Neuronal stem cell (in vitro differentiated cells): ENCODE measurements around the gene PRB4.

ENCODE experiments used
- DNase-seq: peaks from one replicate; pipeline ENCODE4 v3.0.0-alpha.2; 2013; ENCODE audit warnings: low spot score
- H2AFZ ChIP-seq: one replicate; pipeline ENCODE4 v1.6.1; 2013; ENCODE audit warnings: mild to moderate bottlenecking, low read length, inconsistent platforms
- H2AK5ac ChIP-seq: 2 replicates; pipeline ENCODE4 v1.6.1; 2013; ENCODE audit warnings: low read depth, mild to moderate bottlenecking, inconsistent platforms, low read length, moderate library complexity, mixed read lengths
- H2BK120ac ChIP-seq: 2 replicates; pipeline ENCODE4 v1.6.1; 2013; ENCODE audit warnings: low read depth, mild to moderate bottlenecking, inconsistent platforms, low read length, moderate library complexity, mixed read lengths
- H2BK12ac ChIP-seq: one replicate; pipeline ENCODE4 v1.6.1; 2013; ENCODE audit warnings: low read length, inconsistent platforms
- H2BK15ac ChIP-seq: 2 replicates; pipeline ENCODE4 v1.6.1; 2013; ENCODE audit warnings: mild to moderate bottlenecking, low read length, inconsistent platforms, mixed read lengths
- H2BK5ac ChIP-seq: one replicate; pipeline ENCODE4 v1.6.1; 2013; ENCODE audit warnings: inconsistent platforms, mild to moderate bottlenecking, low read length, moderate library complexity
- H3K14ac ChIP-seq: one replicate; pipeline ENCODE4 v1.6.1; 2013; ENCODE audit warnings: low read length, inconsistent platforms
- H3K18ac ChIP-seq: 2 replicates; pipeline ENCODE4 v1.6.1; 2013; ENCODE audit warnings: low read length, inconsistent platforms
- H3K23ac ChIP-seq: 2 replicates; pipeline ENCODE4 v1.6.1; 2013; ENCODE audit warnings: low read depth, mild to moderate bottlenecking, mixed read lengths, low read length, inconsistent platforms; ENCODE audit not compliant: poor library complexity
- H3K27ac ChIP-seq: replicated peaks from 3 replicates; pipeline ENCODE4 v1.5.1; 2013; ENCODE audit warnings: low read length, inconsistent platforms
- H3K27me3 ChIP-seq, 3 experiments: 2 replicates each; pipeline ENCODE4 v1.6.1; 2013; ENCODE audit warnings: low read length in 3 of 3, mild to moderate bottlenecking in 2 of 3, inconsistent platforms in 1 of 3, low read depth in 1 of 3, mixed read lengths in 1 of 3, moderate library complexity in 1 of 3; ENCODE audit not compliant: control insufficient read depth in 3 of 3, insufficient read depth in 3 of 3
- H3K36me3 ChIP-seq, 2 donors: replicated peaks in 1 of 2; 2 replicates each; pipeline ENCODE4 v1.6.1; 2013; ENCODE audit warnings: low read length in 2 of 2; ENCODE audit not compliant: control insufficient read depth in 2 of 2, insufficient read depth in 2 of 2
- H3K4ac ChIP-seq: 2 replicates; pipeline ENCODE4 v1.6.1; 2013; ENCODE audit warnings: inconsistent platforms, mild to moderate bottlenecking, low read length, moderate library complexity
- H3K4me1 ChIP-seq, 2 donors: 1 replicate in 1 of 2; 2 replicates in 1 of 2; pipeline ENCODE4 v1.6.1; 2013; ENCODE audit warnings: low read length in 2 of 2, low read depth in 1 of 2; ENCODE audit not compliant: control insufficient read depth in 2 of 2, insufficient read depth in 1 of 2
- H3K4me2 ChIP-seq: one replicate; pipeline ENCODE4 v1.6.1; 2013; ENCODE audit warnings: mild to moderate bottlenecking, low read length, inconsistent platforms; ENCODE audit not compliant: insufficient read depth, poor library complexity, severe bottlenecking
- H3K4me3 ChIP-seq, 2 donors: 2 replicates each; pipeline ENCODE4 v1.5.1; 2013; ENCODE audit warnings: low read length in 2 of 2, mild to moderate bottlenecking in 2 of 2, inconsistent platforms in 1 of 2, moderate library complexity in 1 of 2
- H3K79me1 ChIP-seq: one replicate; pipeline ENCODE4 v1.6.1; 2013; ENCODE audit warnings: low read depth, mild to moderate bottlenecking, inconsistent platforms, low read length, moderate library complexity
- H3K9ac ChIP-seq: one replicate; pipeline ENCODE4 v1.6.1; 2013; ENCODE audit warnings: mild to moderate bottlenecking, low read depth, low read length, inconsistent platforms; ENCODE audit not compliant: poor library complexity
- H3K9me3 ChIP-seq, 2 donors: replicated peaks in 1 of 2; 2 replicates each; pipeline versions ENCODE3 to v1.6.1; 2013; ENCODE audit warnings: low read length in 2 of 2, mild to moderate bottlenecking in 2 of 2, inconsistent platforms in 1 of 2, low read depth in 1 of 2, mixed read lengths in 1 of 2, moderate library complexity in 1 of 2; ENCODE audit not compliant: control insufficient read depth in 2 of 2, insufficient read depth in 1 of 2
- H4K8ac ChIP-seq: one replicate; pipeline ENCODE4 v1.6.1; 2013; ENCODE audit warnings: low read depth, mild to moderate bottlenecking, inconsistent platforms, low read length, moderate library complexity
- H4K91ac ChIP-seq: one replicate; pipeline ENCODE4 v1.6.1; 2013; ENCODE audit warnings: low read length, low read depth, mild to moderate bottlenecking, inconsistent platforms; ENCODE audit not compliant: poor library complexity
- WGBS, 2 donors: extraction: QIAGEN DNeasy Blood & Tissue Kit; methylation state at CpG; one replicate each; pipeline ENCODE4 v1.1.7; 2013; ENCODE audit warnings: missing lambda C conversion rate in 2 of 2, mixed read lengths in 1 of 2; ENCODE audit not compliant: insufficient read length in 2 of 2, insufficient replicate concordance in 1 of 2; ENCODE audit errors: extremely low coverage in 2 of 2; 5-methylcytosine and 5-hydroxymethylcytosine counted together

PRB4 gene

DNA sequence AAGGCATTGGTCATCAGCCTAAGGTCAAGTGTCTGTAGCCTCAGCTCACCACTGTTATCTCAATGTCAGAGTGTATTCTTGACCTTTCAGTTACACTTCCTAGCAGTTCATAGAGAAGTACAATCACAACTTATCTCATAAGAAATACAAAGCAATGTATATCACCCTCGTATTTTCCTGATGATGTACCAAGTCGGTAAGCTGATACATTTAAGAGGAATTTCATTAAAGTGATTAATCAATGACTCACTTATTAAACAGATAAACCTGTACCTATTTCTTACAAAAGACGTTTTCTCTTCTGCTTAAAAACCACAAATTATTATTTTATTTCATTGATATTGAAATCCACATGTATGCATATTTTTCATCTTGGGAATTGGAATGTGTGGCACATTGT, 36.8 kb downstream of the PRB4 start:
- Histone ChIP-seq H3K27ac (no peak overlapping the region), H2AFZ (no peak overlapping the region), H3K9ac (no peak overlapping the region), H3K4me1 (no peaks in the 10 kb centered on the region), H4K8ac (no peak overlapping the region), H3K4me3 (no peak overlapping the region), H3K9me3 (no peaks in the 10 kb centered on the region), H3K27me3 (no peaks in the 10 kb centered on the region), H3K79me1 (no peaks in the 10 kb centered on the region), H3K23ac (no peak overlapping the region), H3K4ac (no peak overlapping the region), H3K18ac (no peak overlapping the region), H3K4me2 (no peak overlapping the region), H4K91ac (no peak overlapping the region), H3K36me3 (no peaks in the 10 kb centered on the region), H2BK5ac (no peak overlapping the region), H2BK120ac (no peak overlapping the region), H2BK15ac (no peak overlapping the region), H3K14ac (no peak overlapping the region), H2BK12ac (no peak overlapping the region), H2AK5ac (no peak overlapping the region)
- WGBS, 2 donors = no CpG with 5 or more reads among the region's 3 CpGs
- no peak for DNase-seq

DNA sequence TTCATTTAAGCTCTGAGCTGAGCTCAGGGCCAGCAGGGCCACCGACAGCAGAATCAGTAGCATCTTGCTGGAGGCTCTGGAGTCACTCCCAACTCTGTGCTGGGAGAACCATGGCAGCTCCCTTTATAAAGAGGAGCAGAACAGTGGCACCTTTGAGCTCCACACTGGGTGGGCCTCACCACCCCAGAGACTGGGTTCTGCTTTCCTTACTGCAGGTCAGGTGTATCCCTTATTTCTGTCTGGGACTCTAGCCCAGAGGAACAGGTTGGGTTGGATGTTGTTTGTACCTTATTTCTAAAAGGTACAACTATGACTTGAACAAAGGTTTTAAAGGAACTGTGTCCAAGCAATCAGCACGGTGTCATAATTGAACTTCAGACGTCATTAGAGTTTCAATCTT, 40.6 kb downstream of the PRB4 start, which contains the start of gene PRB3:
PRB3 (minus strand) TSS at position 101 of the 400 bp plus-strand sequence; CDS start at position 63, 38 bp downstream.
- no peak for DNase-seq
- H2AK5ac ChIP-seq = no peak within 1 kb of the TSS
- no peak within 1 kb of the TSS for H3K4ac ChIP-seq
- no peak within 1 kb of the TSS for H2BK15ac ChIP-seq
- H3K4me2 ChIP-seq = no peak within 1 kb of the TSS
- no peak within 1 kb of the TSS for H2BK12ac ChIP-seq
- H2BK5ac ChIP-seq = no peak within 1 kb of the TSS
- peak within 1 kb of the TSS; percentile 47 for H3K14ac ChIP-seq
- H4K8ac ChIP-seq = no peak within 1 kb of the TSS
- H3K18ac ChIP-seq = no peak within 1 kb of the TSS
- no peak within 1 kb of the TSS for H3K4me3 ChIP-seq
- H3K79me1 ChIP-seq = no peaks in the 10 kb centered on the region
- no peak within 1 kb of the TSS for H3K27ac ChIP-seq
- no peak within 1 kb of the TSS for H2AFZ ChIP-seq
- H4K91ac ChIP-seq = no peak within 1 kb of the TSS
- H2BK120ac ChIP-seq = no peak within 1 kb of the TSS
- no peak within 1 kb of the TSS for H3K23ac ChIP-seq
- H3K27me3 ChIP-seq = no peaks in the 10 kb centered on the region
- WGBS, 2 donors = no CpG with 5 or more reads among the region's 3 CpGs
- no peaks in the 10 kb centered on the region for H3K4me1 ChIP-seq
- H3K9ac ChIP-seq = no peak within 1 kb of the TSS
- H3K36me3 ChIP-seq = no peaks in the 10 kb centered on the region
- no peaks in the 10 kb centered on the region for H3K9me3 ChIP-seq

DNA sequence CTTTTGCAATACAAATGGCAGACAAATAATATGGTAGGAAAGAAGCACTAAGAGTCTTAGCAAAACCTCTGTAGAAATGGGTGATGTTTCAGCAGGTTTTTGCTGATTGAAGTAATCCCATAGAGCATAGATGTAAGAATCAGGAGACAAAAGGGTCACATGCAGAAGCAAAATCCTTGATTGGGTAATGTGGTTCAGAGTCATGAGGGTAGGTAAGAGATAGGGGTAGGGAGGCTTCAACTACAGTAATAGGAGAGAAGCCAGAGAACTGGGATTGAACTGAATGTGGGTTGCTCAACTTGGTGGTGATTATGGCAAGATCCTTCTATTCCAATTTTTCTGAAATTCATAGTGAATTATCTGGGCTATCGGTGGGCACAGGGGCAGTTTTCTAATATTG, 45.7 kb downstream of the PRB4 start:
- no CpG with 5 or more reads among the region's 1 CpG for WGBS, 2 donors
- no peaks in the 10 kb centered on the region for H3K27me3 ChIP-seq

More for the DNA sequence above, 45.7 kb downstream of the PRB4 start:
- Histone ChIP-seq H3K9me3 (no peaks in the 10 kb centered on the region), H2AK5ac (no peak overlapping the region), H3K9ac (no peak overlapping the region), H3K18ac (no peak overlapping the region), H2AFZ (no peak overlapping the region), H4K8ac (no peak overlapping the region), H3K4me2 (no peak overlapping the region), H3K23ac (no peak overlapping the region), H3K27ac (no peak overlapping the region), H3K14ac (no peak overlapping the region), H2BK12ac (no peak overlapping the region), H3K4me1 (no peaks in the 10 kb centered on the region), H2BK15ac (no peak overlapping the region), H2BK5ac (no peak overlapping the region), H3K79me1 (no peaks in the 10 kb centered on the region), H3K4me3 (no peak overlapping the region), H3K4ac (no peak overlapping the region), H2BK120ac (no peak overlapping the region), H3K36me3 (no peaks in the 10 kb centered on the region), H4K91ac (no peak overlapping the region)
- no peak for DNase-seq
